Gastrocnemius medialis (tissue), 4 donors: ENCODE results near the gene AKAP8. TPM values are rescaled to one million over a fixed set of nuclear protein-coding genes. Genes with fewer than 3 reads are reported as not detected.
A peak's percentile ranks its signal among the peaks of the same experiment; 100 is the strongest.

Experiments
- ATAC-seq, 2 donors: fragments of 150-250 bp; one replicate each; pipeline ENCODE4 v1.9.1; 2016
- DNase-seq, 2 donors: peaks; one replicate each; pipeline ENCODE4 v3.0.0-alpha.2; 2019
- H3K27ac ChIP-seq, 4 donors: fragments of 200-600 bp; sonication (generic); 1 replicate in 1 of 4; 2 replicates in 3 of 4; pipeline ENCODE4 v1.5.1; 2016 to 2018; ENCODE audit warnings: mild to moderate bottlenecking in 2 of 4, moderate library complexity in 1 of 4
- H3K27me3 ChIP-seq, 3 donors: fragments of 200-600 bp; sonication (generic) in 2 of 3; 1 replicate in 1 of 3; 2 replicates in 2 of 3; pipeline versions ENCODE4 v1.5.1 to v1.6.0; 2016 to 2019; ENCODE audit warnings: mild to moderate bottlenecking in 1 of 3, moderate library complexity in 1 of 3
- H3K36me3 ChIP-seq, 2 donors: fragments of 200-600 bp; sonication (generic) in 1 of 2; one replicate each; pipeline ENCODE4 v1.5.1; 2017 to 2018
- H3K4me1 ChIP-seq, 2 donors: fragments of 200-600 bp; sonication (generic) in 1 of 2; one replicate each; pipeline ENCODE4 v1.5.1; 2016 to 2017; ENCODE audit warnings: mild to moderate bottlenecking in 2 of 2
- H3K4me3 ChIP-seq, 4 donors: fragments of 200-600 bp; sonication (generic) in 3 of 4; 1 replicate in 1 of 4; 2 replicates in 3 of 4; pipeline ENCODE4 v1.5.1; 2016 to 2019; ENCODE audit warnings: mild to moderate bottlenecking in 2 of 4
- H3K9me3 ChIP-seq, 3 donors: fragments of 200-600 bp; sonication (generic) in 2 of 3; 1 replicate in 1 of 3; 2 replicates in 2 of 3; pipeline ENCODE4 v1.5.1; 2016 to 2019
- CTCF ChIP-seq, 5 experiments: fragments of 450-650 bp in 3 of 5; fragments of 200-600 bp in 2 of 5; sonication (generic) in 2 of 5; IDR thresholded peaks in 4 of 5; conservative IDR thresholded peaks in 1 of 5; 1 replicate in 4 of 5; 2 replicates in 1 of 5; pipeline ENCODE4 v1.5.1; 2016 to 2019; ENCODE audit warnings: antibody characterized with exemption in 5 of 5, mild to moderate bottlenecking in 3 of 5, moderate library complexity in 3 of 5
- POLR2A ChIP-seq, 2 donors: fragments of 450-650 bp; IDR thresholded peaks; one replicate each; pipeline ENCODE4 v1.6.1; 2017; ENCODE audit warnings: antibody characterized with exemption in 2 of 2, mild to moderate bottlenecking in 2 of 2, moderate library complexity in 2 of 2
- in situ Hi-C, 4 donors: fragments of 200-750 bp; cut with MboI; loops; one replicate each; pipeline versions ENCODE4 v1.15.0 to v1.8.0; 2017; ENCODE audit warnings: low sequenced_read_pairs in 4 of 4
- intact Hi-C: fragments of 100-400 bp; cut with DNase I; formaldehyde crosslinking; loops from one replicate; pipeline ENCODE4 v1.15.1; 2023; ENCODE audit warnings: low total_unique reads
- total RNA-seq, 4 donors: library from RNA; depleted of rRNA; stranded (reverse); fragments of >200 nt; gene quantifications; one replicate each; pipeline versions ENCODE4 v1.1.0 to v1.2.3, GENCODE V29; 2016

AKAP8 gene
- total RNA-seq, 4 donors from 2014 or later, result 26.0 to 41.5 (median 27.5) TPM

- in situ Hi-C loops, result no loop called here
- Histone ChIP-seq H3K36me3 (no peaks in the 10 kb centered on the region), H3K27me3 (no peaks in the 10 kb centered on the region), H3K4me3 (peak overlapping the region; percentile 79 to 97 (median 96)), H3K27ac (peak overlapping the region; percentile 91 to 98 (median 96)), H3K4me1 (peaks cover 69 to 71% of the 10 kb centered on the region in 2 donors), H3K9me3 (no peaks in the 10 kb centered on the region)
- DNase-seq (peak; percentile 34 to 63), ATAC-seq (peak; percentile 55 to 62)
- peak; percentile 58 to 69 for TF ChIP-seq POLR2A (IDR thresholded peaks at IDR 0.05)
- peak in 1 of 5 experiments; percentile 7 for TF ChIP-seq CTCF (IDR thresholded peaks at IDR 0.05 in 4 of 5, conservative IDR thresholded peaks at IDR 0.05 in 1 of 5)
- intact Hi-C loops, result loop anchor here (2.0 to 5.0 kb wide), 4 partner anchors 47 to 116 kb away; partner anchors contain the start of genes AKAP8, AKAP8L and WIZ
These were observed 47.9 kb downstream of the AKAP8 start for GRCh38 chr19:15331419-15332310.

- Histone ChIP-seq H3K36me3 (no peaks in the 10 kb centered on the region), H3K4me1 (peaks cover 69 to 74% of the 10 kb centered on the region in 2 donors), H3K27ac (peak overlapping the region; percentile 91 to 98 (median 96)), H3K4me3 (peak overlapping the region; percentile 79 to 97 (median 96)), H3K9me3 (no peaks in the 10 kb centered on the region), H3K27me3 (no peaks in the 10 kb centered on the region)
- in situ Hi-C loops, result no loop called here
- peak; percentile 32 to 38 for ATAC-seq
- peak in 1 of 2 donors; percentile 37 for DNase-seq
- intact Hi-C loops, result loop anchor here (2.0 to 5.0 kb wide), 3 partner anchors 50 to 116 kb away; partner anchors contain the start of genes AKAP8L and WIZ
- TF ChIP-seq POLR2A (IDR thresholded peaks at IDR 0.05), result no peak
- no peak for TF ChIP-seq CTCF (IDR thresholded peaks at IDR 0.05 in 4 of 5, conservative IDR thresholded peaks at IDR 0.05 in 1 of 5)
These were observed 48.7 kb downstream of the AKAP8 start for GRCh38 chr19:15330801-15331418.

GRCh38 chr19:15328312-15328711, 51.3 kb downstream of the AKAP8 start:
- H3K27me3 ChIP-seq, result no peaks in the 10 kb centered on the region
- H3K36me3 ChIP-seq, result no peaks in the 10 kb centered on the region
- peak overlapping the region in 1 of 4 donors; percentile 29 for H3K4me3 ChIP-seq
- no peak for TF ChIP-seq POLR2A (IDR thresholded peaks at IDR 0.05)
- no peak for TF ChIP-seq CTCF (IDR thresholded peaks at IDR 0.05 in 4 of 5, conservative IDR thresholded peaks at IDR 0.05 in 1 of 5)
- H3K27ac ChIP-seq, result peak overlapping the region; percentile 91 to 98 (median 96)
- in situ Hi-C loops, result loop anchor here in 2 of 4 donors (10.0 kb wide), 2 partner anchors 54 to 64 kb away; no protein-coding TSS in a partner anchor
- H3K4me1 ChIP-seq, result peaks cover 82 to 86% of the 10 kb centered on the region in 2 donors
- ATAC-seq (no peak), DNase-seq (no peak)
- intact Hi-C loops, result no loop called here
- H3K9me3 ChIP-seq, result no peaks in the 10 kb centered on the region

GRCh38 chr19:15324791-15325519, 54.6 kb downstream of the AKAP8 start:
- H3K4me1 ChIP-seq, result peaks cover 96 to 100% of the 10 kb centered on the region in 2 donors
- H3K4me3 ChIP-seq, result no peak overlapping the region
- H3K9me3 ChIP-seq, result no peaks in the 10 kb centered on the region
- in situ Hi-C loops (loop anchor here in 2 of 4 donors (10.0 kb wide), 2 partner anchors 50 to 60 kb away; no protein-coding TSS in a partner anchor), intact Hi-C loops (no loop called here)
- no peaks in the 10 kb centered on the region for H3K27me3 ChIP-seq
- no peak for DNase-seq
- ATAC-seq, result peak in 1 of 2 donors; percentile 16
- H3K27ac ChIP-seq, result peak overlapping the region; percentile 87 to 98 (median 92)
- TF ChIP-seq POLR2A (IDR thresholded peaks at IDR 0.05) (no peak), CTCF (IDR thresholded peaks at IDR 0.05 in 4 of 5, conservative IDR thresholded peaks at IDR 0.05 in 1 of 5) (peak in 1 of 5 experiments; percentile 12)
- H3K36me3 ChIP-seq, result no peaks in the 10 kb centered on the region
